GM12873 (cell line): ENCODE results near the gene TFG.

Experiments used
- CTCF ChIP-seq: IDR thresholded peaks from 2 replicates; pipeline ENCODE4 v1.5.1; 2012; ENCODE audit warnings: low read depth, mild to moderate bottlenecking, moderate library complexity, low read length, control low read depth; ENCODE audit not compliant: insufficient read depth; ENCODE audit errors: missing control alignments

Gene TFG

GRCh38 chr3:100693225-100693624 is 16.1 kb upstream of the TFG start:
- no peak for TF ChIP-seq CTCF

- no peak for TF ChIP-seq CTCF
Measured at GRCh38 chr3:100695696-100696095, 13.6 kb upstream of the TFG start.

- no peak for TF ChIP-seq CTCF
Measured at GRCh38 chr3:100696161-100696560, 13.1 kb upstream of the TFG start.

GRCh38 chr3:100697172-100697571 is 12.1 kb upstream of the TFG start:
- TF ChIP-seq CTCF, result peak; percentile 3

GRCh38 chr3:100697723-100698285 is 11.5 kb upstream of the TFG start:
- TF ChIP-seq CTCF, result no peak

- TF ChIP-seq CTCF, result no peak
Measured at GRCh38 chr3:100698736-100699135, 10.6 kb upstream of the TFG start.

- TF ChIP-seq CTCF, result no peak
Measured at GRCh38 chr3:100700708-100701107, 8.6 kb upstream of the TFG start.
